Nephron (organoid): ENCODE measurements around the gene BAIAP2.
A peak's percentile ranks its signal among the peaks of the same experiment; 100 is the strongest.

ENCODE experiments used
- H3K27ac Mint-ChIP-seq, 3 experiments: 2 replicates each; pipeline ENCODE4 v1.8.0; 2020; ENCODE audit warnings: mixed read lengths in 3 of 3, mild to moderate bottlenecking in 2 of 3, moderate library complexity in 1 of 3
- H3K27me3 Mint-ChIP-seq: 2 replicates; pipeline ENCODE4 v1.8.0; 2021; ENCODE audit warnings: low read depth, mild to moderate bottlenecking, moderate library complexity, mixed read lengths
- H3K36me3 Mint-ChIP-seq: 2 replicates; pipeline ENCODE4 v1.8.0; 2020; ENCODE audit warnings: low read depth, mixed read lengths
- H3K4me1 Mint-ChIP-seq: 2 replicates; pipeline ENCODE4 v1.8.0; 2020; ENCODE audit warnings: mixed read lengths
- H3K4me3 Mint-ChIP-seq, 3 experiments: 2 replicates each; pipeline ENCODE4 v1.8.0; 2020; ENCODE audit warnings: mild to moderate bottlenecking in 3 of 3, mixed read lengths in 3 of 3, moderate library complexity in 2 of 3
- H3K9me3 Mint-ChIP-seq: 2 replicates; pipeline ENCODE4 v1.8.0; 2020; ENCODE audit warnings: mixed read lengths
- TF ChIP-seq, protein P1 (sequence below), 3 experiments: fragments of 200-600 bp; sonication (generic); IDR thresholded peaks; one replicate each; pipeline ENCODE4 v1.5.0; 2021; ENCODE audit warnings: antibody characterized with exemption in 3 of 3; ENCODE audit not compliant: unreplicated experiment in 3 of 3

BAIAP2 gene

GRCh38 chr17:81061027-81061735 lies 26.2 kb downstream of the BAIAP2 start:
- H3K9me3 Mint-ChIP-seq = no peaks in the 10 kb centered on the region
- TF ChIP-seq, protein P1, sequence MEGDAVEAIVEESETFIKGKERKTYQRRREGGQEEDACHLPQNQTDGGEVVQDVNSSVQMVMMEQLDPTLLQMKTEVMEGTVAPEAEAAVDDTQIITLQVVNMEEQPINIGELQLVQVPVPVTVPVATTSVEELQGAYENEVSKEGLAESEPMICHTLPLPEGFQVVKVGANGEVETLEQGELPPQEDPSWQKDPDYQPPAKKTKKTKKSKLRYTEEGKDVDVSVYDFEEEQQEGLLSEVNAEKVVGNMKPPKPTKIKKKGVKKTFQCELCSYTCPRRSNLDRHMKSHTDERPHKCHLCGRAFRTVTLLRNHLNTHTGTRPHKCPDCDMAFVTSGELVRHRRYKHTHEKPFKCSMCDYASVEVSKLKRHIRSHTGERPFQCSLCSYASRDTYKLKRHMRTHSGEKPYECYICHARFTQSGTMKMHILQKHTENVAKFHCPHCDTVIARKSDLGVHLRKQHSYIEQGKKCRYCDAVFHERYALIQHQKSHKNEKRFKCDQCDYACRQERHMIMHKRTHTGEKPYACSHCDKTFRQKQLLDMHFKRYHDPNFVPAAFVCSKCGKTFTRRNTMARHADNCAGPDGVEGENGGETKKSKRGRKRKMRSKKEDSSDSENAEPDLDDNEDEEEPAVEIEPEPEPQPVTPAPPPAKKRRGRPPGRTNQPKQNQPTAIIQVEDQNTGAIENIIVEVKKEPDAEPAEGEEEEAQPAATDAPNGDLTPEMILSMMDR (IDR thresholded peaks at IDR 0.05; ENCODE audit: unreplicated experiment in 3 of 3) = no peak
- H3K4me1 Mint-ChIP-seq = peaks cover 52% of the 10 kb centered on the region
- H3K36me3 Mint-ChIP-seq = peaks cover 27% of the 10 kb centered on the region
- H3K27ac Mint-ChIP-seq = peak overlapping the region; percentile 28 to 92 (median 57)
- no peak overlapping the region for H3K4me3 Mint-ChIP-seq
- no peaks in the 10 kb centered on the region for H3K27me3 Mint-ChIP-seq

GRCh38 chr17:81062014-81062780 lies 27.2 kb downstream of the BAIAP2 start:
- no peaks in the 10 kb centered on the region for H3K27me3 Mint-ChIP-seq
- H3K4me3 Mint-ChIP-seq = no peak overlapping the region
- peaks cover 47% of the 10 kb centered on the region for H3K4me1 Mint-ChIP-seq
- peaks cover 26% of the 10 kb centered on the region for H3K36me3 Mint-ChIP-seq
- H3K27ac Mint-ChIP-seq = peak overlapping the region; percentile 28 to 92 (median 58)
- TF ChIP-seq, protein P1 (IDR thresholded peaks at IDR 0.05; ENCODE audit: unreplicated experiment in 3 of 3) = no peak
- no peaks in the 10 kb centered on the region for H3K9me3 Mint-ChIP-seq

DNA sequence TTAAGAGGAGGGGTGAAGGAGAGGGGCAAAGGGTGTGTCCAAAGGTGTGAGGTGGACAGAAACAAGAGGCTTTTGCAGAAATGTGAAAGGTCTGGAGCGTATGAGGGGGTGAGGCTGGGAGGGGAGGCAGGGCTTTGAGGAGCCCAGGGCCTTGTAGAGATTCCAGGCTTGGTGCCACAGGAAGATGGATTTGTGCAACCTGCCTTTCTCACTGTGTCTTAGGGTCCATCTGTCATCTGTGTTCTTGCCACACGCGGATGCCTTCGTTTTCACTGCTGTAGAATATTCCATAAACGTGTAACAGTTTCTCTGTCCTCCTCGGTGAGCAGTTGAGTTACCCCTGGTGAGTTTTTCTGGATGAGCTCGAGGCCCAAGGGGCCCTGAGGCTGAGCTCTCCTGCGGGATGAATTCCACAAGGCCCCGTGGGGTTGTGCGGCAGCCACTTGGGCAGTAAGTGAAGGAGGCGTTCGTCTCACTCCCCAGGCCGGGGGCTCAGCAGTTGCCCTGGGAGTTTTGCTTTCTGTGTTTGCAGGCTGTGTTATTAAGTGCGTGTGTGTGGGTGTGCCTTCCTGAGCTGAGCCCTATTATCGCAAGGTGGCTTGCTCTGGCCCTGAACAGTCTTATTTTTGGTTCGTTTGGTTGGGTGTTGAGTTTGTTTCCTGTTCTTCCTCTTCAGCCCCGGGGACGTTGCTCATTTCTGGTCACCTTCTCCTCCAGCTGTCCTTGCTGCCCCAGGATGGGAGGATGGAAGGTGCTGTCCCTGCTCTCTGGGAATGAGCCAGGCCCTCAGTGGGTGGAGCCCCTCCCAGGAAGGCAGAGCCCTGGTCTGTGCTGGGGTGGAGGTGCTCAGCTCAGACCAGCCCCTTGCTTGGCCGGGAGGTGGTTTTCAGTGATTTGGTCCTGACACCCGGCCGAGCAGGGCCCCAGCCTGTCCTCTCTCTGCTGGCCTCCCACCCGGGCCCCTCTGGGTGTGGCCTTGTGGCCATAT lies 28.4 kb downstream of the BAIAP2 start:
- no peaks in the 10 kb centered on the region for H3K27me3 Mint-ChIP-seq

DNA sequence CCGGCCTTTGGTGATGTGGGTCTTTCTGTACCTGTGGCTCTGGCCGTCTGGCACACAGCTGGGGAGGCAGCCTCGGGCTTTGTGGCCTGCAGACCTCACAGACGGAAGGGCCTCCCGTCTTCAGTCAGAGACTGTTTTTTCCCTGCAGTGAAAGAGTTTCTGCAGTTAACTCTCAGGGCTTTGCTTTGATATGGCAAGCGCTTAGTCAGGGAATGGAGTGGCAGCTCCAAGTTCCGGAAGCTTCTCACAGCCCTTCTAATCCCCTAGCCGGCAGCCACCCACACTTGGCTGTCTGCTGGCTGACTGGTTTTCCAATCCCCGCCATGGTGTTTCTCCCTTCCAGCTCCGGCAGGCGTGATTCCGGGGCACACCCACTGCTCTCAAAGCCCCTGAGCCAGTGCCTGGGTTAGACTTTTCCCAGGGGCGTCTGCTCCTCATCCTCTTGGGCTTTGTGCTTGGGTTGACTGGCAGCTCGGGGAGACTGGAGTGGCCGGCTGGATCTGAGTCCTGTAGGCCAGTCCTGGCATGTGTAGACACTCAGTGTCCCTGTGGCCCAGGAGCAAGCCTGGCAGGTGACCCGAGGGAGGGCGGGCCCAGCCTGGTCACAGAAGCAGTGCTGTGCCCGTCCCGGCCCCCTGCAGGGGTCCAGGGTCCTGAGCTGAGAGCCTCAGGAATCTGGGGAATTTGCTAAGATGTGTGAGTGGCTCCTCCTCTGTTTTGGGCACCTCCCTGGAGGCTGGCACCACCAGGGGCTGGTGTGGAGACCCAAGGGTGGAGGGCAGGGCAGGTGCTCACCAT lies 29.9 kb downstream of the BAIAP2 start:
- Mint-ChIP-seq H3K36me3 (peaks cover 20% of the 10 kb centered on the region), H3K27me3 (no peaks in the 10 kb centered on the region), H3K4me3 (peak overlapping the region in 1 of 3 experiments; percentile 34), H3K9me3 (no peaks in the 10 kb centered on the region), H3K4me1 (peaks cover 42% of the 10 kb centered on the region), H3K27ac (peak overlapping the region; percentile 84 to 93 (median 92))
- TF ChIP-seq, protein P1 (IDR thresholded peaks at IDR 0.05; ENCODE audit: unreplicated experiment in 3 of 3) = no peak

More for the DNA sequence above, 28.4 kb downstream of the BAIAP2 start:
- peaks cover 42% of the 10 kb centered on the region for H3K4me1 Mint-ChIP-seq
- H3K27ac Mint-ChIP-seq = peak overlapping the region; percentile 41 to 92 (median 47)
- H3K9me3 Mint-ChIP-seq = no peaks in the 10 kb centered on the region
- no peak overlapping the region for H3K4me3 Mint-ChIP-seq
- peaks cover 22% of the 10 kb centered on the region for H3K36me3 Mint-ChIP-seq
- TF ChIP-seq, protein P1 (IDR thresholded peaks at IDR 0.05; ENCODE audit: unreplicated experiment in 3 of 3) = no peak

- Mint-ChIP-seq H3K27ac (peak overlapping the region; percentile 79 to 92 (median 84)), H3K4me1 (peaks cover 36% of the 10 kb centered on the region), H3K36me3 (peaks cover 16% of the 10 kb centered on the region), H3K27me3 (no peaks in the 10 kb centered on the region), H3K4me3 (no peak overlapping the region), H3K9me3 (no peaks in the 10 kb centered on the region)
- TF ChIP-seq, protein P1 (IDR thresholded peaks at IDR 0.05; ENCODE audit: unreplicated experiment in 3 of 3) = no peak
Measured at GRCh38 chr17:81065500-81065899, 30.5 kb downstream of the BAIAP2 start.
